ENCODE results near the gene NEMP2.
"Not testable (repeated sequence)": the region's sequence is repeated elsewhere in the genome, so short reads cannot be mapped to it uniquely, and the experiment has no call there.

The NEMP2 gene

DNA sequence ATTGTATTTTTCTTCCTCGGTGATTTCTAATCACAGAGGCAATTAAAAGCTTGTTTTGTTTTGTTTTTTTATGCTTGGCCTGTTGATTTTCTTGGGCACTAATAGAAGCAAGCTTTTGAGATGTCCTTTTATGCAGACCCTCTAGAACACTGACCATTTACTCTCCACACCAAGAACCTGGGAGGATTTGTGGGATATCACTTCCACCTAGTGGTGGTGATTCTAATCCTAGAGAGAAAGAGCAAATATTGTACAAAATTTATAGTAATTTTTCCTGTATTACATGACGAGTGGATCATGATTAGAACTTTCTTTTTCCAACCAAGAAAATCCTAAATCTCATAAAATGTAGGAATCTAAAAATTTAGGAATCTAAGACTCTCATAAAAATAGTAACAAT, 23.4 kb downstream of the NEMP2 start:
- DNase-seq (ENCODE audit: low spot score), result no peak
- TF ChIP-seq, protein P1, sequence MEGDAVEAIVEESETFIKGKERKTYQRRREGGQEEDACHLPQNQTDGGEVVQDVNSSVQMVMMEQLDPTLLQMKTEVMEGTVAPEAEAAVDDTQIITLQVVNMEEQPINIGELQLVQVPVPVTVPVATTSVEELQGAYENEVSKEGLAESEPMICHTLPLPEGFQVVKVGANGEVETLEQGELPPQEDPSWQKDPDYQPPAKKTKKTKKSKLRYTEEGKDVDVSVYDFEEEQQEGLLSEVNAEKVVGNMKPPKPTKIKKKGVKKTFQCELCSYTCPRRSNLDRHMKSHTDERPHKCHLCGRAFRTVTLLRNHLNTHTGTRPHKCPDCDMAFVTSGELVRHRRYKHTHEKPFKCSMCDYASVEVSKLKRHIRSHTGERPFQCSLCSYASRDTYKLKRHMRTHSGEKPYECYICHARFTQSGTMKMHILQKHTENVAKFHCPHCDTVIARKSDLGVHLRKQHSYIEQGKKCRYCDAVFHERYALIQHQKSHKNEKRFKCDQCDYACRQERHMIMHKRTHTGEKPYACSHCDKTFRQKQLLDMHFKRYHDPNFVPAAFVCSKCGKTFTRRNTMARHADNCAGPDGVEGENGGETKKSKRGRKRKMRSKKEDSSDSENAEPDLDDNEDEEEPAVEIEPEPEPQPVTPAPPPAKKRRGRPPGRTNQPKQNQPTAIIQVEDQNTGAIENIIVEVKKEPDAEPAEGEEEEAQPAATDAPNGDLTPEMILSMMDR (IDR thresholded peaks at IDR 0.05; ENCODE audit: extremely low read depth, missing control alignments), result no peak

DNA sequence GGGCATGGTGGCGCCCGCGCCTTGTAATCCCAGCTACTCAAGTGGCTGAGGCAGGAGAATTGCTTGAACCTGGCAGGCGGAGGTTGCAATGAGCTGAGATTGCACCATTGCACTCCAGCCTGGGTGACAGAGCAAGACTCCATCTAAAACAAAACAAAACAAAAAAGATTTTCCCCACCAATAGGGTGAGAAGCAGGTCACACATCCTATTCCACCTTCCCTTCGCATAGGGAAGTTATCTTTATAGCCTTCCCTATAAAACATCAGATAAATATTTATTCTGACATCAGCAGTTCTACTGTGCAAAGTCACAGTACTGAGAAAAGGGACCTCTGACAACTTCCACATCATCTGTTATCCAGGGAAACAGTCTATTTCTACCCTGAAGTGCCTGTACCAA, 24.6 kb downstream of the NEMP2 start:
- DNase-seq (ENCODE audit: low spot score), result not testable (repeated sequence)

GRCh38 chr2:190507135-190507534, 27.4 kb downstream of the NEMP2 start:
- DNase-seq (ENCODE audit: low spot score), result no peak
- TF ChIP-seq, protein P1 (IDR thresholded peaks at IDR 0.05; ENCODE audit: extremely low read depth, missing control alignments), result no peak

- DNase-seq (ENCODE audit: low spot score), result no peak
- TF ChIP-seq, protein P1 (IDR thresholded peaks at IDR 0.05; ENCODE audit: extremely low read depth, missing control alignments), result no peak
Observed at GRCh38 chr2:190506666-190507065, 27.9 kb downstream of the NEMP2 start.

DNA sequence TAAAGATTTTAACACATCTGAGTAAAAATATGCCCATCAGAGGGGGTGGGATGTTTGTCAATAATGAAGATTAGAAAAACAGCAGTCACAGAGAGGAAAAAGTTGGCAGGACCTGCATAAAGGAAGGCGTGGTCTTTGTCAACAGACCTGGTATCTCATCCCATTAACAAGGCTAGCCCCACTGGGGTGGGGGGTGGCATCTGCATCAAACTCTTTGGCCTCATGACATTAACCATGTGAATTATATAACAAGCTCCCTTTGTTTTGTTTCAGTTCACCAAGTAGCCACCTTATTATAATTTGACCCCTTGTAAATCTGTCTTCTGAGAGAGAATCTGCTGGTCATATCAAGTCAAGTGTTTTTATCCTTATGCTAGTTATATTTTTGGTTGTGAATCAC, 28.8 kb downstream of the NEMP2 start:
- DNase-seq (ENCODE audit: low spot score), result no peak

GRCh38 chr2:190504912-190505311, 29.6 kb downstream of the NEMP2 start:
- no peak for DNase-seq (ENCODE audit: low spot score)
- TF ChIP-seq, protein P1 (IDR thresholded peaks at IDR 0.05; ENCODE audit: extremely low read depth, missing control alignments), result no peak

More for the DNA sequence above, 28.8 kb downstream of the NEMP2 start:
- TF ChIP-seq, protein P1 (IDR thresholded peaks at IDR 0.05; ENCODE audit: extremely low read depth, missing control alignments), result no peak

GRCh38 chr2:190503088-190503487, 31.4 kb downstream of the NEMP2 start:
- DNase-seq (ENCODE audit: low spot score), result no peak

More at GRCh38 chr2:190503088-190503487, 31.4 kb downstream of the NEMP2 start:
- TF ChIP-seq, protein P1 (IDR thresholded peaks at IDR 0.05; ENCODE audit: extremely low read depth, missing control alignments), result no peak

Measured in GM20000 (cell line).